Upper lobe of left lung (tissue), 4 donors: ENCODE results near the gene FYB1.

Experiments used
- EP300 ChIP-seq, 4 donors: sonication (generic); formaldehyde crosslinking; IDR thresholded peaks; one replicate each; pipeline ENCODE4 v1.5.1; 2017; ENCODE audit warnings: antibody characterized with exemption in 4 of 4, control low read depth in 2 of 4
- POLR2A ChIP-seq, 4 donors: fragments of 450-650 bp; IDR thresholded peaks; one replicate each; pipeline ENCODE4 v1.5.1; 2016 to 2017; ENCODE audit warnings: antibody characterized with exemption in 4 of 4, mild to moderate bottlenecking in 2 of 4
- POLR2AphosphoS5 ChIP-seq, 2 donors: sonication (generic); formaldehyde crosslinking; IDR thresholded peaks; one replicate each; pipeline ENCODE4 v1.5.1; 2017; ENCODE audit warnings: antibody characterized with exemption in 2 of 2
- TF ChIP-seq, protein P1 (sequence below), 6 experiments: fragments of 450-650 bp in 4 of 6; fragments of 200-600 bp in 2 of 6; sonication (generic) in 2 of 6; IDR thresholded peaks; one replicate each; pipeline ENCODE4 v1.5.1; 2016 to 2019; ENCODE audit warnings: antibody characterized with exemption in 6 of 6

GRCh38 chr5:39146831-39147540, 72.4 kb downstream of the FYB1 start:
- TF ChIP-seq, protein P1, sequence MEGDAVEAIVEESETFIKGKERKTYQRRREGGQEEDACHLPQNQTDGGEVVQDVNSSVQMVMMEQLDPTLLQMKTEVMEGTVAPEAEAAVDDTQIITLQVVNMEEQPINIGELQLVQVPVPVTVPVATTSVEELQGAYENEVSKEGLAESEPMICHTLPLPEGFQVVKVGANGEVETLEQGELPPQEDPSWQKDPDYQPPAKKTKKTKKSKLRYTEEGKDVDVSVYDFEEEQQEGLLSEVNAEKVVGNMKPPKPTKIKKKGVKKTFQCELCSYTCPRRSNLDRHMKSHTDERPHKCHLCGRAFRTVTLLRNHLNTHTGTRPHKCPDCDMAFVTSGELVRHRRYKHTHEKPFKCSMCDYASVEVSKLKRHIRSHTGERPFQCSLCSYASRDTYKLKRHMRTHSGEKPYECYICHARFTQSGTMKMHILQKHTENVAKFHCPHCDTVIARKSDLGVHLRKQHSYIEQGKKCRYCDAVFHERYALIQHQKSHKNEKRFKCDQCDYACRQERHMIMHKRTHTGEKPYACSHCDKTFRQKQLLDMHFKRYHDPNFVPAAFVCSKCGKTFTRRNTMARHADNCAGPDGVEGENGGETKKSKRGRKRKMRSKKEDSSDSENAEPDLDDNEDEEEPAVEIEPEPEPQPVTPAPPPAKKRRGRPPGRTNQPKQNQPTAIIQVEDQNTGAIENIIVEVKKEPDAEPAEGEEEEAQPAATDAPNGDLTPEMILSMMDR (IDR thresholded peaks at IDR 0.05), result no peak
- no peak for TF ChIP-seq EP300 (IDR thresholded peaks at IDR 0.05)
- TF ChIP-seq POLR2AphosphoS5 (IDR thresholded peaks at IDR 0.05), result no peak
- no peak for TF ChIP-seq POLR2A (IDR thresholded peaks at IDR 0.05)
